HG03469 (cell line): ENCODE data around the gene USH1G.
"Not testable (repeated sequence)": the region's sequence is repeated elsewhere in the genome, so short reads cannot be mapped to it uniquely, and the experiment has no call there.

Source experiments
- ATAC-seq: cut with Tn5 transposase; IDR thresholded peaks from one replicate; pipeline ENCODE4 v1.9.1; 2021; ENCODE audit warnings: mild to moderate bottlenecking, moderate library complexity, moderate number of reproducible peaks; ENCODE audit not compliant: unreplicated experiment

USH1G gene

DNA sequence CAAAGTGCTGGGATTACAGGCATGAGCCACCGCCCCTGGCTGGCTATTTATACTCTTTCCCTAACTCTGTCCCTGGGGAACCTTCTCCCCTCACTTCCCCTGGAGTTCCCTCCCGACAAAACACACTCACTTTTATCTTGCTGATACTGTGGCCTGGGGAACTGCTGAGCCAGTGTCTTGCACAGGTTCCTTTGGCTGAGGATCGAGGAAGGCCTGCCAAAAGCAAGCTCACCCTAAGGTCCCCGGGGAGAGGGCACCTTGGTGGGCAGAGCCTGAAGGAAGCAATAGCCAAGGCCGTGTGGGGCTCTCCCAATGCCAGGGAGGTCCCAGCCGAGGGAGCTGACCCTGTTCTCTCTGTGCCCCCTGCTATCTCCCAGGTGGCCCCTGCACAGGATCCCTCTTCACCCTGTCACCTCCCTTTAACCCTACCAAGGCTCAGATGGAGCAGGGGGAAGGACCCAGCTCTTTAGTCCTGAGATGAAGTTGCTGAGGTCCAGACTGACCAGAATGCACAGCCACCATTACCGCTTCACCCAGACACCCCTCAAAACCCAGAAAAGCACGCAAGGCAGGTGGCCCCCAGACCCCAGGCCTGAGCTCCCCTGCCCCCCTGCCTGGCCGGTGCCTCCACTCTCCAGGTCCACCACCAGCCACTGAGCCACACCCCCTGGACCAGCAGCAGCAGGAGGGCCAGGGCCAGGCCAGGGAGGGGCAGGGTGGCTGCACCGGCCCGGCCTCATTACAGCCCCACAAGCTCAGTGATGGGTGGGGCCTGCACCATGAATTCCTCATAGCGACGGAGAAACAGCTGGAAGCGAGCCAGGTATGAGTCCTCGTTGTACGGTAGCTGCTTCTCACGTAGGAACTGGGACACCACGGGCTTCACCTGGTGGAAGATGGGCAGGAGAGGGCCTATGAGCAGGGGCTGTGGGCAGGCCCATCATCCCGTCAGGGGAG, 45.2 kb downstream of the USH1G start:
- ATAC-seq: no peak

GRCh38 chr17:74875977-74876593, 47.0 kb downstream of the USH1G start:
- no peak for ATAC-seq

DNA sequence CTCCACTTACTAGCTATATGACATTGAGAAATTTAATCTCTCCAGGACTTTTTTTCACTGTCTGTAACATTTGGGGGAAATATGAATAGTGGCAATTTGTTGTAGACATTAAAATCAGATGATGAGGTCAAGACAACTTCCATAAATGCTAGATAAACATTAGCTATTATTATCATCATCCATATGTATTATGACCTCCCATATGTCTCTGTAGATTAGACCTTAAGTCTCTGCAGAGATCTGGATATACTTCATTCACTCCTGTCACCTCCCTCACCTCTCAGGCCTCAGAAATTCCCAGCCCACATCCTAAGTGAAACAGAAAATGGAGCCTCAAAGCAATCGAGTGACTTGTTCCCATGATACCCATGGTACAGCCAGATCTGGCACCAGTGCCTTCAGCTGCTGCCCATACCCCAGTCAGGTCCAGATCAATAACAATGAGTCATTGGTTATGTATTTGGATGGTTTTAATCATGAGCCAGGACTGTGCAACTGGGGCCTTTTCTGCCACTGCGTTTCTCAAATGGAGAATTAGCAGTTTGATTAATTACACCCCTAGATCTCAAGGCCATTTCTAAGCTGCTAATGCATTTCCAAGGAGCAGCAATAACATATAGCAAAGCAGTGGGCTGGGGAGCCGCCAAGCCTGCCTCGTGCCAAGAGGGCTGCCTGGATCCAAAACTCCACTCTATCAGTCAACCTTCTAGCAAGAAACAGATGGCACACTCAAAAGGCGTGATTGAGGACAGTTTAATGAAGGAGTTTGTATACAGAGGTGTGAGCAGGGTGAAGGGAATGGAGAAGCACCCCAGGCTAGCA, 47.7 kb downstream of the USH1G start:
- ATAC-seq: no peak

- ATAC-seq: no peak
Measured at GRCh38 chr17:74874615-74875037, 48.4 kb downstream of the USH1G start.

DNA sequence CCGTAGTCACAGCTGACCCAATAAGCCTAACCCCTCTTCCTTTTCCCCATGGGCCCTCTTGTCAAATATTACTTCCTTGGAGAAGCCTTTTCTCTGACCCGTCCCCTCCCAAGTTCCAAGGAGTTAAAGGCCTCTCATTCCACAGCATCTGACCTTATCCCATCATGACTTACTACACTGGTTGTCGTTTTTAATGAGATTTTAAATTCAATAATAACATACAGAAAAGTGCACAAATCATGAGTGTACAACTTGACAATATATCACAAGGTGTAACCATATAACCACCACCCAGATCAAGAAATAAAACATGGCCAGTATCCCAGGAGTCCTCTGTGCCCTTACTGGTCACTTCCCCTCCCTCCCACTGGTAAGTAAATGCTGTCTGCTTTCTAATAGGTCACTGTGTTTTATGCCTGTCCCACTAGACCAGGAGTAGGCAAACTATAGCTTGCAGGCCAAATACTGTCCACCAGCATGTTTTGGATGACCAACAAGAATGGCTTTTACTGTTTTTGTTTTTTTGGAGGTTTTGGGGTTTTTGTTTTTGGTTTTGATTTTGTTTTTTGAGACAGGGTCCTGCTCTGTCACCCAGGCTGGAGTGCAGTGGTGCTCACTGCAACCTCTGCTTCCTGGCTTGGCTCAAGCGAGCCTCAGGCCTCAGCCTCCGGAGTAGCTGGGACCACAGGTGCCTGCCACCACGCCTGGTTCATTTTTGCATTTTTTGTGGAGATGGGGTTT, 49.0 kb downstream of the USH1G start:
- ATAC-seq: no peak

DNA sequence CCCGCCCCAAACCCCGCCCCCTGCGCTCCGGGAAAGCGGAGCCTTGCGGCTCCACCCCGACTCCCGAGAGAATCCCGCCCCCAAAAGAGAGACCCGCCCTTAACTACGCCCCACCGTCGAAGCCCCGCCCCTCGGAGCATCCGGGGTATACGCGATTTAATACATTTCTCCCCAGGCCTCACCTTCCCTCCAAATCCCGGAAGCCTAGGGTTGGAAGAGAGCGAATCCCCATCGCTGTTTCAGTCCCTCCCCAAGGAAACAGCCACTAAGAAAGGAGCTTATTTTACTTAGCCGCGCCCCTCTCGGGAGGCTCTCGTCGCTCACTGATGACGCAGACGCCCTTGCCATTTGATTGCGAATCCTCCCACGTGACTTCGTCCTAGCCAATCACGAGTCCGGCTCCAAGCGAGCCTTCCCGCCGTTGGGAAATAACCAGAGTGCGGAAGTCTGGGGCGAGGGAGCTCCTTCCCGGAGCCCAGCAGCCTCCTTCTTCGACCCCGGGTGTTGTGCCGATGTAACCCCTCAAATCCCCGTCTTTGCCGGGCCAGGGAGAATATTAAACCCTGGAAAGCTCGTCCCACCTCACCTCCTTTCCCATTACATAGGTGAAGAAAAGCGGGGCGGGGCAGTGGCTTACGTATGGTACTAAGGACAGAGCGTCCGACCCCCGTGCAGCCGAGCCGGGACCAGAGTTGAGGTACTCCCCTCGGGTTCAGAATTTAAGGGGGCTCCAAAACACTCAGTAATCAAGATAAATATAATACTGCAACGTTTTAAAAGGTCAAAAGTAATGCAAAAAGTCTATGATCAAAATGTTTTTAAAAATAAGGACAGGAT, 49.8 kb downstream of the USH1G start:
- ATAC-seq: peak; percentile 69

GRCh38 chr17:74872313-74873036, 50.6 kb downstream of the USH1G start, which contains the start of gene FDXR:
TSS of gene FDXR (minus strand) at chr17:74872994. CDS start at chr17:74872944, 50 bp downstream.
- no peak for ATAC-seq

GRCh38 chr17:74871356-74872076, 51.5 kb downstream of the USH1G start:
- ATAC-seq: no peak

DNA sequence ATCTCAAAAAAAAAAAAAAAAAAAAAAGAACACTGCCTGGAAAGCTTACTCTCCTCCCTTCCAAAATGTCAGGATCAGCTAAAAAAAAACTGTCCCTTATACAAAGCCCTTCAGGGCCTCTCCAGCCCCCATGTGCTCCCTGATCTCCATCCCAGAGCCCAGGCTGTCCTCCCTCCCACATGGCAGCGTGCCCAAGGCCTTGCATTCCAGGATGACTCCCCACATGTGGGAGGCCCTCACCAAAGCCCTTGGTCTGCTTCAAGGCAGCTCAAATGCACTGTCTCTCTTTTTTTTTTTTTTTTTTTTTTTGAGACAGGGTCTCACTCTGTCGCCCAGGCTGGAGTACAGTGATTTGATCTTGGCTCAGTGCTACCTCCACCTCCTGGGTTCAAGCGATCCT, 52.5 kb downstream of the USH1G start:
- no peak for ATAC-seq

DNA sequence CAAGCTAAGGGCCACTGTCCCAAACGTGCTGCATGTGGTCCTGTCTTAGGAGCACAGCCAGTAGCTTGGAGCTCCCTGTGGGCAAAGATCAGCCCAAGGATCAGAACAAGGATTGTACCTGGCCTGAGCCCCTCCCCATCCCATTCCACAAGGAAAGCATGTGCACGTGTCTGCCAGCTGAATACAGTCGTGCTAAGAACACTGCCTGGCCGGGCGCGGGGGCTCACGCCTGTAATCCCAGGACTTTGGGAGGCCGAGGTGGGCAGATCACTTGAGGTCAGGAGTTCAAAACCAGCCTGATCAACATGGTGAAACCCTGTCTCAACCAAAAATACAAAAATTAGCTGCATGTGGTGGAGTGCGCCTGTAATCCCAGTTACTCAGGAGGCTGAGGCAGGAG, 53.0 kb downstream of the USH1G start:
- not testable (repeated sequence) for ATAC-seq

- ATAC-seq: no peak
Measured at GRCh38 chr17:74868908-74869255, 54.2 kb downstream of the USH1G start.

- no peak for ATAC-seq
Measured at GRCh38 chr17:74868251-74868907, 54.7 kb downstream of the USH1G start.

DNA sequence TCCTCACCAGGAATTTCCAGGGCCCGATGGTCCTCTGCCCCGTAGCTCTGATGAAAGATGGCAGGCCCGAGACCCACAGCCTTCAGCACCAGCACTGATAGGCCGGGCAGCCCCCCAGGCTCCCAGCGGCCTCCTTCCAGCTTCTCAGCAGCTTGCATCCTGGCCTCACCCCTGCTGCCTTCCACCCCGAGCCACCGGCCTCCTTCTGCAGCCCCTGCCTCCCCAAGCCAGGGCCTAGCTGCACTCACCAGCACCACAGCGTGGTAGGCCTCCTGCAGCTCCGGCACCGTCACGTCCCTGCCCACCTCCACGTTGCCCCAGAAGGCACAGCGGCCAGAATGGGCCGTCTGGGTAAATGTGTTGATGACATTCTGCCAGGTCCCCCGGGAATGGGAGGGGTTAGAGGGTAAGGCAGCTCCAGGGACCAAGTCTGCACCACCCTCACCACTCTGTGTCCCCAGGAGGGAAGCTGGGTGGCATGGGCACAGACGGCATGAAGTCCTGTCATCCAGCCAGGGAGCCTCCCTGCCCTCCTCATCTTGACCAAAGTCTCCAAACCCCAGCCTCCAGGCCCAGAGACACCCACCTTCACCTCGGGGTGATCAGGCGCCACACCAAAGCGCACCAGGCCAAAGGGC, 56.7 kb downstream of the USH1G start:
- no peak for ATAC-seq
